NCI-H2227 (cell line): ENCODE data around the gene CLEC16A.

Source experiments
- DNase-seq: peaks from one replicate; lab custom pipeline; 2025; ENCODE audit not compliant: unreplicated experiment; lab: John Stamatoyannopoulos, UW

CLEC16A gene

GRCh38 chr16:10944249-10945064, at the start of gene CLEC16A:
Gene CLEC16A, plus strand, starts transcription at chr16:10944564. Its CDS starts 154 bp downstream, at chr16:10944718.
- DNase-seq, result peak; percentile 99

- DNase-seq, result no peak
Observed at GRCh38 chr16:10895053-10895946, 49.1 kb upstream of the CLEC16A start.

GRCh38 chr16:10896165-10896564, 48.2 kb upstream of the CLEC16A start:
- DNase-seq, result no peak

GRCh38 chr16:10896723-10897122, 47.6 kb upstream of the CLEC16A start:
- no peak for DNase-seq

GRCh38 chr16:10897134-10897533, 47.2 kb upstream of the CLEC16A start:
- DNase-seq, result no peak

GRCh38 chr16:10902999-10903398, 41.4 kb upstream of the CLEC16A start:
- DNase-seq, result no peak

GRCh38 chr16:10906482-10906881, 37.9 kb upstream of the CLEC16A start:
- DNase-seq, result no peak

- no peak for DNase-seq
Observed at GRCh38 chr16:10906914-10907756, 37.2 kb upstream of the CLEC16A start.

GRCh38 chr16:10907757-10908045, 36.7 kb upstream of the CLEC16A start:
- DNase-seq, result no peak

GRCh38 chr16:10911267-10911666, 33.1 kb upstream of the CLEC16A start:
- no peak for DNase-seq

- no peak for DNase-seq
Observed at GRCh38 chr16:10916534-10916933, 27.8 kb upstream of the CLEC16A start.

GRCh38 chr16:10918294-10919002, 25.9 kb upstream of the CLEC16A start:
- DNase-seq, result peak; percentile 93

- DNase-seq, result no peak
Observed at GRCh38 chr16:10919003-10919351, 25.4 kb upstream of the CLEC16A start.

- DNase-seq, result no peak
Observed at GRCh38 chr16:10920726-10921427, 23.5 kb upstream of the CLEC16A start.

GRCh38 chr16:10921536-10922327, 22.6 kb upstream of the CLEC16A start:
- DNase-seq, result no peak

GRCh38 chr16:10922328-10923145, 21.8 kb upstream of the CLEC16A start:
- no peak for DNase-seq

GRCh38 chr16:10923146-10923649, 21.2 kb upstream of the CLEC16A start:
- DNase-seq, result no peak

- DNase-seq, result no peak
Observed at GRCh38 chr16:10923650-10924214, 20.6 kb upstream of the CLEC16A start.
